ENCODE data around the gene CBLN4. TPM values are rescaled to one million over a fixed set of nuclear protein-coding genes. Genes with fewer than 3 reads are reported as not detected.

Gene CBLN4
- total and polyA plus RNA-seq, 4 donors = 0.09 to 0.57 (median 0.44) TPM

- TF ChIP-seq ATF3 (IDR thresholded peaks at IDR 0.05) = no peak
Measured at GRCh38 chr20:56018194-56018593, 12.9 kb upstream of the CBLN4 start (continued).

- H3K36me3 ChIP-seq (ENCODE audit: control insufficient read depth in 4 of 4, insufficient read depth in 3 of 4, low read depth in 1 of 4, low read length in 3 of 4) = no peaks in the 10 kb centered on the region
- no peaks in the 10 kb centered on the region for H3K27me3 ChIP-seq (ENCODE audit: control insufficient read depth in 4 of 4, insufficient read depth in 4 of 4, low read length in 3 of 4)
- TF ChIP-seq REST (IDR thresholded peaks at IDR 0.05) (no peak), RAD21 (IDR thresholded peaks at IDR 0.05) (peak; percentile 35 to 57), HNF4A (conservative IDR thresholded peaks at IDR 0.05) (no peak), ATF3 (IDR thresholded peaks at IDR 0.05) (no peak), JUND (IDR thresholded peaks at IDR 0.05) (no peak), YY1 (IDR thresholded peaks at IDR 0.05) (no peak)
- no peak overlapping the region for H3K4me3 ChIP-seq (ENCODE audit: low read depth in 1 of 3, low read length in 3 of 3)
- H3K27ac ChIP-seq (ENCODE audit: low read depth in 1 of 2, low read length in 2 of 2) = no peak overlapping the region
- H3K4me1 ChIP-seq (ENCODE audit: control insufficient read depth in 4 of 4, insufficient read depth in 4 of 4, low read length in 3 of 4) = peaks cover 0 to 10% (median 5%) of the 10 kb centered on the region in 4 donors
- WGBS = 69% methylated on average over 2 of the region's 2 CpGs
- DNase-seq (ENCODE audit: low spot score) = no peak
- H3K9me3 ChIP-seq (ENCODE audit: control insufficient read depth in 4 of 4, low read length in 3 of 4) = no peaks in the 10 kb centered on the region
- no peak overlapping the region for H3K9ac ChIP-seq (ENCODE audit: low read depth in 1 of 2, low read length in 2 of 2)
Measured at GRCh38 chr20:56017560-56017959, 12.2 kb upstream of the CBLN4 start.

GRCh38 chr20:56014998-56015397 lies 9.7 kb upstream of the CBLN4 start:
- no peaks in the 10 kb centered on the region for H3K27me3 ChIP-seq (ENCODE audit: control insufficient read depth in 4 of 4, insufficient read depth in 4 of 4, low read length in 3 of 4)
- WGBS = 91% methylated on average over 5 of the region's 5 CpGs
- no peak overlapping the region for H3K9ac ChIP-seq (ENCODE audit: low read depth in 1 of 2, low read length in 2 of 2)
- DNase-seq (ENCODE audit: low spot score) = no peak
- H3K9me3 ChIP-seq (ENCODE audit: control insufficient read depth in 4 of 4, low read length in 3 of 4) = no peaks in the 10 kb centered on the region
- TF ChIP-seq FOXA2 (IDR thresholded peaks at IDR 0.05) (no peak), ZBTB33 (IDR thresholded peaks at IDR 0.05) (no peak), TAF1 (conservative IDR thresholded peaks at IDR 0.05) (no peak), HNF4A (conservative IDR thresholded peaks at IDR 0.05) (no peak), HNF4G (IDR thresholded peaks at IDR 0.05) (no peak), YY1 (IDR thresholded peaks at IDR 0.05) (no peak), SP1 (IDR thresholded peaks at IDR 0.05) (no peak)
- H3K27ac ChIP-seq (ENCODE audit: low read depth in 1 of 2, low read length in 2 of 2) = no peak overlapping the region
- H3K36me3 ChIP-seq (ENCODE audit: control insufficient read depth in 4 of 4, insufficient read depth in 3 of 4, low read depth in 1 of 4, low read length in 3 of 4) = no peaks in the 10 kb centered on the region
- H3K4me1 ChIP-seq (ENCODE audit: control insufficient read depth in 4 of 4, insufficient read depth in 4 of 4, low read length in 3 of 4) = peaks cover 0 to 10% (median 5%) of the 10 kb centered on the region in 4 donors
- H3K4me3 ChIP-seq (ENCODE audit: low read depth in 1 of 3, low read length in 3 of 3) = no peak overlapping the region
